Keratinocyte (primary cell): ENCODE data around the gene TWSG1. TPM values are rescaled to one million over a fixed set of nuclear protein-coding genes. Genes with fewer than 3 reads are reported as not detected.

Experiments
- DNase-seq: peaks from one replicate; pipeline ENCODE4 v3.0.0-alpha.2; 2011; ENCODE audit warnings: low read depth, missing footprints, low spot score
- FAIRE-seq: peaks from 2 replicates; lab custom pipeline; 2011; peaks lifted over from hg19 to GRCh38; lab: Jason Lieb, UNC
- H2AFZ ChIP-seq: 2 replicates; pipeline ENCODE4 v1.6.0; 2012; ENCODE audit warnings: low read length, control low read depth, inconsistent platforms; ENCODE audit not compliant: control insufficient read depth
- H3K27ac ChIP-seq: 2 replicates; pipeline ENCODE4 v1.5.1; 2011; ENCODE audit warnings: low read length; ENCODE audit not compliant: control insufficient read depth, insufficient read depth
- H3K27me3 ChIP-seq: 3 replicates; pipeline ENCODE4 v1.6.0; 2011; ENCODE audit warnings: low read length; ENCODE audit not compliant: control insufficient read depth, insufficient read depth; ENCODE audit errors: extremely low read depth
- H3K36me3 ChIP-seq, 2 experiments: 2 replicates in 1 of 2; 3 replicates in 1 of 2; pipeline ENCODE4 v1.5.1; 2011; ENCODE audit warnings: low read length in 2 of 2, mild to moderate bottlenecking in 1 of 2; ENCODE audit not compliant: control insufficient read depth in 2 of 2, insufficient read depth in 2 of 2; ENCODE audit errors: extremely low read depth in 1 of 2
- H3K4me1 ChIP-seq: 3 replicates; pipeline ENCODE4 v1.5.1; 2011; ENCODE audit warnings: low read length; ENCODE audit not compliant: control insufficient read depth, insufficient read depth; ENCODE audit errors: extremely low read depth
- H3K4me2 ChIP-seq: 3 replicates; pipeline ENCODE4 v1.6.0; 2011; ENCODE audit warnings: low read depth, low read length; ENCODE audit not compliant: control insufficient read depth, insufficient read depth; ENCODE audit errors: extremely low read depth
- H3K4me3 ChIP-seq, 3 experiments: fragments of 200-600 bp in 1 of 3; sonication (generic) in 1 of 3; 2 replicates in 2 of 3; 3 replicates in 1 of 3; pipeline ENCODE4 v1.5.1; 2011 to 2016; ENCODE audit warnings: low read length in 3 of 3, mild to moderate bottlenecking in 3 of 3, control low read depth in 2 of 3, inconsistent platforms in 1 of 3, low read depth in 1 of 3, mixed read lengths in 1 of 3, mixed run types in 1 of 3, moderate library complexity in 1 of 3; ENCODE audit not compliant: control insufficient read depth in 2 of 3, insufficient read depth in 2 of 3; ENCODE audit errors: extremely low read depth in 1 of 3
- H3K79me2 ChIP-seq: 2 replicates; pipeline ENCODE4 v1.6.0; 2012; ENCODE audit warnings: low read length; ENCODE audit not compliant: control insufficient read depth, insufficient read depth
- H3K9ac ChIP-seq: 3 replicates; pipeline ENCODE4 v1.6.0; 2011; ENCODE audit warnings: low read length; ENCODE audit not compliant: control insufficient read depth, insufficient read depth; ENCODE audit errors: extremely low read depth
- H3K9me1 ChIP-seq: 3 replicates; pipeline ENCODE4 v1.6.0; 2011; ENCODE audit warnings: low read length; ENCODE audit not compliant: control insufficient read depth, insufficient read depth; ENCODE audit errors: extremely low read depth
- H3K9me3 ChIP-seq: 2 replicates; pipeline ENCODE4 v1.5.1; 2012; ENCODE audit warnings: low read depth, low read length; ENCODE audit not compliant: control insufficient read depth
- H4K20me1 ChIP-seq: 3 replicates; pipeline ENCODE4 v1.6.0; 2011; ENCODE audit warnings: low read length; ENCODE audit not compliant: control insufficient read depth, insufficient read depth; ENCODE audit errors: extremely low read depth
- CTCF ChIP-seq, 3 experiments: IDR thresholded peaks in 1 of 3; conservative IDR thresholded peaks in 1 of 3; optimal IDR thresholded peaks in 1 of 3; 2 replicates in 2 of 3; 3 replicates in 1 of 3; pipeline versions ENCODE3 to v1.5.1; 2011; ENCODE audit warnings: low read length in 3 of 3, mild to moderate bottlenecking in 3 of 3, moderate library complexity in 2 of 3, control low read depth in 1 of 3, inconsistent platforms in 1 of 3; ENCODE audit not compliant: insufficient read depth in 2 of 3; ENCODE audit errors: extremely low read depth in 1 of 3
- EZH2 ChIP-seq: IDR thresholded peaks from one replicate; pipeline ENCODE4 v1.6.1; 2012; ENCODE audit warnings: inconsistent platforms, mild to moderate bottlenecking, low read length, moderate library complexity
- dilution Hi-C: fragments of 300-500 bp; cut with MboI; formaldehyde crosslinking; loops from one replicate; pipeline ENCODE4 v1.7.0; 2020; ENCODE audit warnings: low sequenced_read_pairs; ENCODE audit not compliant: extremely low pct_ligation_motif_present
- polyA plus RNA-seq, 5 experiments: library from polyadenylated mRNA; depleted of rRNA in 3 of 5; stranded (reverse) in 3 of 5; stranded (forward) in 1 of 5; unstranded in 1 of 5; fragments of >200 nt; gene quantifications; 1 replicate in 1 of 5; 2 replicates in 3 of 5; 3 replicates in 1 of 5; pipeline versions ENCODE4 v1.2.1 to v1.2.3, GENCODE V29; 2011 to 2012; ENCODE audit warnings: missing spikeins in 2 of 5, low read depth in 1 of 5, low replicate concordance in 1 of 5

TWSG1 gene
- polyA plus RNA-seq, 1 donor (not counting 4 experiments of a cell fraction or from before 2014, with no cell fraction given) = 46.9 TPM

- TF ChIP-seq EZH2 (no peak), CTCF (optimal IDR thresholded peaks at IDR 0.05 in 1 of 3, IDR thresholded peaks at IDR 0.05 in 1 of 3, conservative IDR thresholded peaks at IDR 0.05 in 1 of 3; ENCODE audit: extremely low read depth in 1 of 3, insufficient read depth in 2 of 3, low read length in 3 of 3) (no peak)
- Histone ChIP-seq H3K36me3 (no peaks in the 10 kb centered on the region), H3K4me3 (no peak overlapping the region), H3K9ac (no peak overlapping the region), H3K79me2 (peaks cover 10% of the 10 kb centered on the region), H4K20me1 (no peaks in the 10 kb centered on the region), H3K27me3 (no peaks in the 10 kb centered on the region), H3K27ac (no peak overlapping the region), H3K9me3 (no peaks in the 10 kb centered on the region), H3K4me2 (no peak overlapping the region), H3K9me1 (no peaks in the 10 kb centered on the region), H3K4me1 (peaks cover 2% of the 10 kb centered on the region), H2AFZ (no peak overlapping the region)
- DNase-seq (no peak), FAIRE-seq (no peak)
- dilution Hi-C loops = no loop called here
Measured at GRCh38 chr18:9348079-9348671, 13.6 kb downstream of the TWSG1 start.

- Histone ChIP-seq H3K27ac (no peak overlapping the region), H3K9ac (no peak overlapping the region), H3K27me3 (no peaks in the 10 kb centered on the region), H3K9me3 (no peaks in the 10 kb centered on the region), H3K36me3 (no peaks in the 10 kb centered on the region), H2AFZ (no peak overlapping the region), H3K9me1 (no peaks in the 10 kb centered on the region), H3K4me2 (no peak overlapping the region), H3K79me2 (peaks cover 9% of the 10 kb centered on the region), H4K20me1 (no peaks in the 10 kb centered on the region), H3K4me3 (no peak overlapping the region), H3K4me1 (peaks cover 2% of the 10 kb centered on the region)
- DNase-seq (no peak), FAIRE-seq (no peak)
- dilution Hi-C loops = no loop called here
- no peak for TF ChIP-seq EZH2
- TF ChIP-seq CTCF (optimal IDR thresholded peaks at IDR 0.05 in 1 of 3, IDR thresholded peaks at IDR 0.05 in 1 of 3, conservative IDR thresholded peaks at IDR 0.05 in 1 of 3; ENCODE audit: extremely low read depth in 1 of 3, insufficient read depth in 2 of 3, low read length in 3 of 3) = no peak
Measured at GRCh38 chr18:9348766-9349165, 14.2 kb downstream of the TWSG1 start.
